GM12892 (cell line): ENCODE data around the gene CCDC142.

ENCODE experiments used
- POLR2A ChIP-seq: IDR thresholded peaks from 2 replicates; pipeline ENCODE4 v1.6.1; 2011; ENCODE audit warnings: low read depth, low read length, control low read depth
- POLR2AphosphoS5 ChIP-seq: IDR thresholded peaks from 2 replicates; pipeline ENCODE4 v1.6.1; 2011; ENCODE audit warnings: low read depth, low read length, control low read depth

DNA sequence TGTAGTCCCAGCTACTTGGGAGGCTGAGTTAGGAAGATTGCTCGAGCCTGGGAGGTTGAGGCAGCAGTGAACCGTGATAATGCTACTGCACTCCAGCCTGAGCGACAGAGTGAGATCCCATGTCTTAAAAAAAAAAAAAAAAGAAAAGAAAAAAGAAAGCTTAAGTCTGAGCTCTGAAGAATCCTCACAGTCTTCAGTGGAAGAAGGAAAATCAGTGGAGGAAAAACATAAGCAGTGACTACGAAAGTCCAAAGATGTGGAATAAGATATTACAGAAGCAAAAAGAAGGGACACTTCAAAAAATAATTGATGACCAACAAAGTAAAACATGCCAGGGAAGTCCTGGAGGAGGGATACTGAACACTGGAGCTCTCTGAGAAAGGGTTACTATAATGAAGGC, 27.5 kb upstream of the CCDC142 start:
- TF ChIP-seq POLR2A = no peak
- TF ChIP-seq POLR2AphosphoS5 = no peak
